Suprapubic skin (tissue), 3 donors: ENCODE results near the gene CHM.

ENCODE experiments used
- CTCF ChIP-seq, 2 donors: fragments of 200-600 bp in 1 of 2; fragments of 450-650 bp in 1 of 2; sonication (generic) in 1 of 2; IDR thresholded peaks; one replicate each; pipeline ENCODE4 v1.5.1; 2016 to 2019; ENCODE audit warnings: antibody characterized with exemption in 2 of 2, mild to moderate bottlenecking in 1 of 2, moderate library complexity in 1 of 2
- EP300 ChIP-seq: sonication (generic); formaldehyde crosslinking; IDR thresholded peaks from one replicate; pipeline ENCODE4 v1.6.1; 2017; ENCODE audit warnings: antibody characterized with exemption
- POLR2A ChIP-seq, 2 donors: fragments of 450-650 bp; IDR thresholded peaks; one replicate each; pipeline ENCODE4 v1.6.1; 2017; ENCODE audit warnings: antibody characterized with exemption in 2 of 2, mild to moderate bottlenecking in 2 of 2, moderate library complexity in 2 of 2

DNA sequence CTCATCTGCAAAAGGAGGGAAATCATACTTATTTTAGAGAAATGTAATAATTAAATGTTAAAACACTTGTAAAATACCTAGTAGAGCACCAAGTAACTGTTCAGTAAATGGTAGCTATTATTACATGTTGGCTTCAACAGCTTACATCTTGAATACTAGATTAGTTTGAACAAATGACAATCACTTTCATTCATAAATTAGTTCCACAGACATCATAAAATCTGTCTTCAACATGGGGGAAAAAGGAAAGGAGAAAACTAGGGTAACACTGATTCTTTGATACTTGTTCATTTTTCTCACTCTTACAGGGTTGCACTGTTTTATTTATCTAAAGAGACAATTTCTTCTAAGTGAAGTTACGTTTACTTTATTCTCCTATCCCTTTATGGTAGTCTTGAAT is 51.7 kb downstream of the CHM start:
- no peak for TF ChIP-seq CTCF (IDR thresholded peaks at IDR 0.05)
- no peak for TF ChIP-seq POLR2A (IDR thresholded peaks at IDR 0.05)
- TF ChIP-seq EP300: no peak
